GM12878 (cell line): Measurements from ENCODE around the gene ERICH2. TPM values are rescaled to one million over a fixed set of nuclear protein-coding genes. Genes with fewer than 3 reads are reported as not detected.

ENCODE experiments used
- ATAC-seq: fragments of 200-7000 bp; cut with Tn5 transposase; 3 replicates; pipeline ENCODE4 v1.9.1; 2020; ENCODE audit warnings: mild to moderate bottlenecking, moderate library complexity
- BruUV-seq: library from RNA; stranded (reverse); fragments of 400-500 nt; replicated peaks from 2 replicates; lab custom pipeline; 2021; lab: Mats Ljungman, UMichigan
- CTCF ChIA-PET: fragments of 300-600 bp; sonication (Branson Sonifier 250); formaldehyde crosslinking; extraction: SDS; loops from one replicate; lab custom pipeline; 2021; ENCODE audit warnings: inconsistent platforms; lab: Yijun Ruan, JAX
- POLR2A ChIA-PET: fragments of 350-600 bp; formaldehyde crosslinking; extraction: SDS; loops from one replicate; lab custom pipeline; 2021; ENCODE audit warnings: inconsistent platforms; lab: Charles Lee
- RAD21 ChIA-PET: fragments of 300-600 bp; sonication (Branson Sonifier 250); formaldehyde crosslinking; loops from one replicate; lab custom pipeline; 2023; ENCODE audit warnings: antibody characterized with exemption; ENCODE audit not compliant: unreplicated experiment; lab: Charles Lee
- SMC1A ChIA-PET: fragments of 300-600 bp; sonication (Branson Sonifier 250); formaldehyde crosslinking; loops from one replicate; lab custom pipeline; 2023; ENCODE audit not compliant: unreplicated experiment, uncharacterized antibody; lab: Charles Lee
- DNase-seq: peaks from one replicate; pipeline ENCODE4 v3.0.0-alpha.2; 2011; ENCODE audit warnings: low read depth, low spot score
- FAIRE-seq: peaks from 3 replicates; lab custom pipeline; 2011; peaks lifted over from hg19 to GRCh38; lab: Jason Lieb, UNC
- H2AFZ ChIP-seq: 2 replicates; pipeline ENCODE4 v1.6.0; 2011; ENCODE audit warnings: low read depth, low read length, control low read depth; ENCODE audit not compliant: control insufficient read depth
- H3K27ac ChIP-seq: 2 replicates; pipeline ENCODE4 v1.5.1; 2011; ENCODE audit warnings: control low read depth; ENCODE audit not compliant: control insufficient read depth, insufficient read depth
- H3K27me3 ChIP-seq, 2 experiments: replicated peaks in 1 of 2; 2 replicates each; pipeline versions ENCODE4 v1.6.0 to v1.6.1; 2011; ENCODE audit warnings: low read length in 1 of 2; ENCODE audit not compliant: control insufficient read depth in 2 of 2, insufficient read depth in 2 of 2
- H3K36me3 ChIP-seq, 2 experiments: 2 replicates each; pipeline ENCODE4 v1.5.1; 2011; ENCODE audit warnings: low read length in 1 of 2; ENCODE audit not compliant: control insufficient read depth in 2 of 2, insufficient read depth in 2 of 2
- H3K4me1 ChIP-seq: 2 replicates; pipeline ENCODE4 v1.6.1; 2011; ENCODE audit warnings: mild to moderate bottlenecking, low read length, moderate library complexity, mixed read lengths; ENCODE audit not compliant: control insufficient read depth, insufficient read depth
- H3K4me2 ChIP-seq: 2 replicates; pipeline ENCODE4 v1.6.0; 2011; ENCODE audit warnings: control low read depth; ENCODE audit not compliant: control insufficient read depth, insufficient read depth
- H3K4me3 ChIP-seq: fragments of 200-600 bp; sonication (generic); 2 replicates; pipeline ENCODE4 v1.5.1; 2016
- H3K79me2 ChIP-seq: 2 replicates; pipeline ENCODE4 v1.6.0; 2011; ENCODE audit warnings: low read length; ENCODE audit not compliant: control insufficient read depth, insufficient read depth
- H3K9ac ChIP-seq: 2 replicates; pipeline ENCODE4 v1.8.0; 2011; ENCODE audit warnings: low read length, control low read depth, mixed read lengths; ENCODE audit not compliant: control insufficient read depth, insufficient read depth
- H3K9me3 ChIP-seq: replicated peaks from 3 replicates; pipeline ENCODE4 v1.5.1; 2011; ENCODE audit warnings: mild to moderate bottlenecking, low read length; ENCODE audit not compliant: control insufficient read depth, insufficient read depth
- H4K20me1 ChIP-seq: 2 replicates; pipeline ENCODE4 v1.6.0; 2011; ENCODE audit not compliant: control insufficient read depth, insufficient read depth
- CBX5 ChIP-seq: sonication (generic); IDR thresholded peaks from 2 replicates; pipeline ENCODE4 v1.6.1; 2016; ENCODE audit warnings: low read depth, moderate library complexity, mild to moderate bottlenecking, inconsistent platforms
- E2F4 ChIP-seq: IDR thresholded peaks from 2 replicates; pipeline ENCODE4 v1.6.1; 2012; ENCODE audit warnings: low read depth, low read length, improper control_type of control experiment
- KAT2A ChIP-seq: conservative IDR thresholded peaks from 2 replicates; pipeline ENCODE4 v1.6.1; 2011; ENCODE audit warnings: low read depth, low read length; ENCODE audit not compliant: control insufficient read depth
- MTA3 ChIP-seq: IDR thresholded peaks from 2 replicates; pipeline ENCODE4 v1.6.1; 2012; ENCODE audit warnings: low read length, inconsistent platforms, borderline replicate concordance
- MYC ChIP-seq: IDR thresholded peaks from 2 replicates; pipeline ENCODE4 v1.6.1; 2011; ENCODE audit warnings: mild to moderate bottlenecking, low read length, moderate library complexity, inconsistent platforms; ENCODE audit not compliant: insufficient read depth, insufficient replicate concordance, insufficient read length, severe bottlenecking
- PBX3 ChIP-seq: IDR thresholded peaks from 2 replicates; pipeline ENCODE4 v1.6.1; 2011; ENCODE audit warnings: mild to moderate bottlenecking, low read depth, low read length, moderate library complexity; ENCODE audit not compliant: insufficient replicate concordance
- SPI1 ChIP-seq: IDR thresholded peaks from 2 replicates; pipeline ENCODE4 v1.6.1; 2011; ENCODE audit warnings: low read depth, mild to moderate bottlenecking, low read length, moderate library complexity, borderline replicate concordance; ENCODE audit not compliant: insufficient read depth
- SRF ChIP-seq, 2 experiments: IDR thresholded peaks; 2 replicates each; pipeline ENCODE4 v1.6.1; 2011; ENCODE audit warnings: low read depth in 2 of 2, low read length in 2 of 2, mild to moderate bottlenecking in 1 of 2, moderate library complexity in 1 of 2
- SUPT20H ChIP-seq: IDR thresholded peaks from 2 replicates; pipeline ENCODE4 v1.6.1; 2011; ENCODE audit warnings: low read depth, mild to moderate bottlenecking, low read length, moderate library complexity, borderline replicate concordance; ENCODE audit not compliant: control insufficient read depth
- ZNF217 ChIP-seq: fragments of 450-650 bp; IDR thresholded peaks from 2 replicates; pipeline ENCODE4 v1.6.1; 2017; ENCODE audit warnings: antibody characterized with exemption, mild to moderate bottlenecking
- ZNF592 ChIP-seq: fragments of 450-650 bp; IDR thresholded peaks from 2 replicates; pipeline ENCODE4 v1.6.1; 2017; ENCODE audit warnings: mild to moderate bottlenecking, moderate library complexity
- WGBS: methylation state at CpG from one replicate; pipeline ENCODE4 v1.1.6; 2016; ENCODE audit warnings: low lambda C conversion rate; ENCODE audit not compliant: insufficient replicate concordance, insufficient coverage; ENCODE audit errors: missing lambda C conversion rate; 5-methylcytosine and 5-hydroxymethylcytosine counted together
- in situ Hi-C: fragments of 300-500 bp; cut with MboI; formaldehyde crosslinking; loops from 9 replicates; pipeline ENCODE4 v1.14.3; 2018; ENCODE audit warnings: mixed read lengths
- intact Hi-C: fragments of 100-400 bp; cut with micrococcal nuclease; formaldehyde crosslinking; loops from one replicate; pipeline ENCODE4 v1.14.2; 2022; ENCODE audit not compliant: unreplicated experiment
- polyA plus RNA-seq, 11 experiments: library from polyadenylated mRNA; depleted of rRNA in 4 of 11; unstranded in 6 of 11; stranded (reverse) in 5 of 11; fragments of >200 nt; fragmentation: Nextera tagmentation in 4 of 11; fragmentation: Illumina TruSeq in 1 of 11; extraction: Ambion mirVana in 4 of 11; extraction: Trizol in 1 of 11; gene quantifications; 1 replicate in 1 of 11; 2 replicates in 10 of 11; pipeline versions ENCODE4 v1.2.1 to v1.2.3, GENCODE V29; 2011 to 2016; ENCODE audit warnings: inconsistent platforms in 2 of 11, missing spikeins in 2 of 11, low read depth in 1 of 11
- total RNA-seq, 4 experiments: library from RNA; depleted of rRNA in 3 of 4; stranded (reverse); fragments of >200 nt in 3 of 4; fragmentation: Illumina TruSeq in 1 of 4; extraction: Trizol in 1 of 4; gene quantifications; 2 replicates each; pipeline versions ENCODE4 v1.2.1 to v1.2.3, GENCODE V29; 2013 to 2021

The ERICH2 gene
- total and polyA plus RNA-seq, 10 of the 15 experiments (the other 5 are each of a cell fraction or from before 2014, with no cell fraction given): not detected

- no peak for TF ChIP-seq ZNF592
- TF ChIP-seq KAT2A: no peak
- no peak for TF ChIP-seq SRF (IDR thresholded peaks at IDR 0.05; ENCODE audit: low read depth in 2 of 2, low read length in 2 of 2)
Measured at GRCh38 chr2:170818752-170819470, 48.7 kb downstream of the ERICH2 start (continued).

GRCh38 chr2:170819680-170820664 lies 49.8 kb downstream of the ERICH2 start:
- BruUV-seq: no TSS peak
- H3K27ac ChIP-seq: no peak overlapping the region
- no peak overlapping the region for H2AFZ ChIP-seq
- no peaks in the 10 kb centered on the region for H3K79me2 ChIP-seq
- ChIA-PET SMC1A (interaction anchor here (0.7 to 1.9 kb wide), 2 partner anchors 450 kb away, joined by 3 to 4 read pairs; no protein-coding TSS in a partner anchor), CTCF (interaction anchor here (0.9 to 1.4 kb wide), 5 partner anchors 62 to 459 kb away, joined by 3 read pairs; no protein-coding TSS in a partner anchor), POLR2A (interaction anchor here (0.6 kb wide), 1 partner anchor 427 kb away, joined by 5 read pairs; no protein-coding TSS in a partner anchor), RAD21 (interaction anchor here (1.2 kb wide), 1 partner anchor 447 kb away, joined by 3 read pairs; no protein-coding TSS in a partner anchor)
- H4K20me1 ChIP-seq: 0 out of 2 replicates have a peak, but pooled peaks cover 4% of the 10 kb centered on the region
- peak overlapping the region; percentile 35; the same call in 1 of the 2 replicates for H3K4me3 ChIP-seq
- H3K9me3 ChIP-seq: no peaks in the 10 kb centered on the region; the same call in 2 of the 3 replicates
- no peak for FAIRE-seq
- H3K9ac ChIP-seq: no peak overlapping the region
- peaks cover 16% of the 10 kb centered on the region for H3K4me1 ChIP-seq
- peaks cover 11 to 50% of the 10 kb centered on the region in 2 experiments for H3K27me3 ChIP-seq
- ATAC-seq: no peak
- in situ Hi-C loops: loop anchor here (5.0 kb wide), 1 partner anchor 888 kb away; no protein-coding TSS in a partner anchor
- no peaks in the 10 kb centered on the region for H3K36me3 ChIP-seq
- 45% methylated on average over 45 of the region's 45 CpGs for WGBS
- intact Hi-C loops: loop anchor here (5.0 to 10.0 kb wide), 2 partner anchors 335 to 888 kb away; no protein-coding TSS in a partner anchor
- H3K4me2 ChIP-seq: peak overlapping the region; percentile 92
- no peak for DNase-seq
- no peak for TF ChIP-seq E2F4
- TF ChIP-seq ZNF217: no peak
- TF ChIP-seq SPI1: no peak
- TF ChIP-seq MYC: no peak
- no peak for TF ChIP-seq SRF (IDR thresholded peaks at IDR 0.05; ENCODE audit: low read depth in 2 of 2, low read length in 2 of 2)
- no peak for TF ChIP-seq PBX3
- TF ChIP-seq CBX5: no peak
- TF ChIP-seq MTA3: no peak
- TF ChIP-seq SUPT20H: no peak
